HEK293 (cell line): ENCODE data around the gene DCHS2.

Experiments used
- CTCF ChIA-PET: fragments of 350-600 bp; formaldehyde crosslinking; extraction: SDS; loops from one replicate; lab custom pipeline; 2021; ENCODE audit warnings: antibody characterized with exemption; lab: Yijun Ruan, JAX
- POLR2A ChIA-PET: fragments of 300-600 bp; formaldehyde crosslinking; extraction: SDS; loops from one replicate; lab custom pipeline; 2020; ENCODE audit warnings: antibody characterized with exemption, inconsistent platforms; lab: Yijun Ruan, JAX
- H3K27ac ChIP-seq: fragments of 200-500 bp; sonication (Bioruptor generic); 2 replicates; pipeline ENCODE4 v1.5.1; 2014; ENCODE audit warnings: low read depth, low read length, control low read depth, inconsistent platforms; ENCODE audit errors: extremely low read depth
- H3K36me3 ChIP-seq, 2 experiments: fragments of 200-500 bp in 1 of 2; sonication (Bioruptor generic) in 1 of 2; 1 replicate in 1 of 2; 2 replicates in 1 of 2; pipeline ENCODE4 v1.5.1; 2014 to 2017; ENCODE audit warnings: inconsistent platforms in 2 of 2, low read length in 2 of 2; ENCODE audit not compliant: control insufficient read depth in 2 of 2, insufficient read depth in 1 of 2
- H3K4me1 ChIP-seq: fragments of 200-500 bp; sonication (Bioruptor generic); 2 replicates; pipeline ENCODE4 v1.5.1; 2014; ENCODE audit warnings: mild to moderate bottlenecking, low read length, inconsistent platforms; ENCODE audit not compliant: control insufficient read depth, insufficient read depth
- H3K4me3 ChIP-seq: 2 replicates; pipeline ENCODE4 v1.5.1; 2011; ENCODE audit warnings: low read depth, mild to moderate bottlenecking, control low read depth, low read length, moderate library complexity
- H3K9me3 ChIP-seq: fragments of 200-500 bp; sonication (Bioruptor generic); 2 replicates; pipeline ENCODE4 v1.5.1; 2014; ENCODE audit warnings: low read depth, low read length, inconsistent platforms; ENCODE audit not compliant: control insufficient read depth, insufficient read depth
- AEBP2 ChIP-seq: fragments of 450-650 bp; formaldehyde crosslinking; IDR thresholded peaks from 2 replicates; pipeline ENCODE4 v1.5.1; 2016; ENCODE audit warnings: missing biosample characterization, missing genetic modification characterization, borderline replicate concordance
- CTCF ChIP-seq: fragments of 450-650 bp; formaldehyde crosslinking; IDR thresholded peaks from 2 replicates; pipeline ENCODE4 v1.5.1; 2016; ENCODE audit warnings: missing biosample characterization, missing genetic modification characterization
- GLI2 ChIP-seq: fragments of 450-650 bp; formaldehyde crosslinking; IDR thresholded peaks from 2 replicates; pipeline ENCODE4; 2017; ENCODE audit warnings: missing biosample characterization, missing genetic modification characterization, low read depth, borderline replicate concordance
- GLIS1 ChIP-seq: fragments of 450-650 bp; formaldehyde crosslinking; IDR thresholded peaks from 2 replicates; pipeline ENCODE4 v1.5.1; 2016; ENCODE audit warnings: missing biosample characterization, missing genetic modification characterization
- HOXD13 ChIP-seq: sonication (generic); formaldehyde crosslinking; IDR thresholded peaks from 2 replicates; pipeline ENCODE4 v1.8.0; 2022; ENCODE audit warnings: missing genetic modification reagents, borderline replicate concordance
- KLF7 ChIP-seq: fragments of 450-650 bp; formaldehyde crosslinking; IDR thresholded peaks from 2 replicates; pipeline ENCODE4 v1.5.1; 2016; ENCODE audit warnings: missing biosample characterization, missing genetic modification characterization, borderline replicate concordance
- WT1 ChIP-seq: fragments of 450-650 bp; formaldehyde crosslinking; IDR thresholded peaks from 2 replicates; pipeline ENCODE4 v1.5.1; 2016; ENCODE audit warnings: missing biosample characterization, missing genetic modification characterization
- ZBTB1 ChIP-seq: fragments of 450-650 bp; formaldehyde crosslinking; IDR thresholded peaks from 2 replicates; pipeline ENCODE4 v1.5.1; 2016; ENCODE audit warnings: missing biosample characterization, missing genetic modification characterization
- ZBTB44 ChIP-seq: fragments of 450-650 bp; IDR thresholded peaks from 2 replicates; pipeline ENCODE4 v1.5.1; 2018; ENCODE audit warnings: missing biosample characterization, mild to moderate bottlenecking, missing genetic modification characterization
- ZBTB49 ChIP-seq: fragments of 450-650 bp; formaldehyde crosslinking; IDR thresholded peaks from 2 replicates; pipeline ENCODE4 v1.5.1; 2016; ENCODE audit warnings: missing biosample characterization, missing genetic modification characterization, low read depth
- ZNF140 ChIP-seq: fragments of 450-650 bp; formaldehyde crosslinking; IDR thresholded peaks from 2 replicates; pipeline ENCODE4 v1.5.1; 2016; ENCODE audit warnings: missing biosample characterization, missing genetic modification characterization
- ZNF24 ChIP-seq: fragments of 450-650 bp; formaldehyde crosslinking; IDR thresholded peaks from 2 replicates; pipeline ENCODE4 v1.5.1; 2016; ENCODE audit warnings: missing biosample characterization, missing genetic modification characterization
- ZNF274 ChIP-seq, 2 experiments: fragments of 200-500 bp in 1 of 2; fragments of 450-650 bp in 1 of 2; sonication (Bioruptor generic) in 1 of 2; formaldehyde crosslinking in 1 of 2; IDR thresholded peaks; 2 replicates each; pipeline versions ENCODE4 v1.5.1 to v1.6.1; 2014 to 2016; ENCODE audit warnings: borderline replicate concordance in 1 of 2, inconsistent platforms in 1 of 2, low read length in 1 of 2, missing biosample characterization in 1 of 2, missing genetic modification characterization in 1 of 2
- ZNF354C ChIP-seq: fragments of 450-650 bp; formaldehyde crosslinking; IDR thresholded peaks from 2 replicates; pipeline ENCODE4 v1.5.1; 2016; ENCODE audit warnings: missing biosample characterization, missing genetic modification characterization, low read depth, borderline replicate concordance
- ZNF398 ChIP-seq: fragments of 450-650 bp; formaldehyde crosslinking; IDR thresholded peaks from 2 replicates; pipeline ENCODE4 v1.5.1; 2017; ENCODE audit warnings: missing biosample characterization, missing genetic modification characterization
- ZNF514 ChIP-seq: fragments of 450-650 bp; formaldehyde crosslinking; IDR thresholded peaks from 2 replicates; pipeline ENCODE4 v1.5.1; 2016; ENCODE audit warnings: missing biosample characterization, missing genetic modification characterization
- ZNF549 ChIP-seq: fragments of 450-650 bp; IDR thresholded peaks from 2 replicates; pipeline ENCODE4 v1.5.1; 2018; ENCODE audit warnings: missing biosample characterization, missing genetic modification characterization, mild to moderate bottlenecking, inconsistent platforms, moderate library complexity
- ZNF626 ChIP-seq: fragments of 450-650 bp; sonication (Bioruptor Pico); formaldehyde crosslinking; IDR thresholded peaks from 2 replicates; pipeline ENCODE4 v1.5.1; 2018; ENCODE audit warnings: missing biosample characterization, missing genetic modification characterization, inconsistent platforms
- ZNF654 ChIP-seq: fragments of 450-650 bp; formaldehyde crosslinking; IDR thresholded peaks from 2 replicates; pipeline ENCODE4 v1.5.1; 2016; ENCODE audit warnings: low read depth, missing biosample characterization, missing genetic modification characterization
- ZNF660 ChIP-seq: fragments of 450-650 bp; IDR thresholded peaks from 2 replicates; pipeline ENCODE4 v1.5.1; 2018; ENCODE audit warnings: missing biosample characterization, mild to moderate bottlenecking, missing genetic modification characterization
- ZNF704 ChIP-seq: fragments of 450-650 bp; formaldehyde crosslinking; IDR thresholded peaks from 2 replicates; pipeline ENCODE4 v1.5.1; 2016; ENCODE audit warnings: missing biosample characterization, missing genetic modification characterization
- ZNF837 ChIP-seq: fragments of 450-650 bp; formaldehyde crosslinking; IDR thresholded peaks from 2 replicates; pipeline ENCODE4 v1.5.1; 2016; ENCODE audit warnings: missing biosample characterization, missing genetic modification characterization
- ZSCAN16 ChIP-seq: fragments of 450-650 bp; formaldehyde crosslinking; IDR thresholded peaks from 2 replicates; pipeline ENCODE4 v1.5.1; 2016; ENCODE audit warnings: missing biosample characterization, missing genetic modification characterization

The DCHS2 gene

GRCh38 chr4:154507156-154507555 is 15.6 kb upstream of the DCHS2 start (continued):
- TF ChIP-seq AEBP2 (tag by site-specific recombination), result no peak
- no peak for TF ChIP-seq ZNF514 (tag by site-specific recombination)
- no peak for TF ChIP-seq ZNF704 (tag by site-specific recombination)
- no peak for TF ChIP-seq ZBTB1 (tag by site-specific recombination)
- TF ChIP-seq, all 188 proteins: peak for 0

- no peak overlapping the region for H3K4me3 ChIP-seq
- no peaks in the 10 kb centered on the region for H3K9me3 ChIP-seq
- POLR2A ChIA-PET, result no interaction called here
- H3K36me3 ChIP-seq, result no peaks in the 10 kb centered on the region
- peak; percentile 62 for TF ChIP-seq ZNF654 (tag by site-specific recombination)
- TF ChIP-seq GLI2 (tag by site-specific recombination), result no peak
- no peak for TF ChIP-seq HOXD13
- TF ChIP-seq GLIS1, result no peak
- TF ChIP-seq ZNF354C, result no peak
- no peak for TF ChIP-seq ZNF660 (tag by site-specific recombination)
- TF ChIP-seq ZBTB1 (tag by site-specific recombination), result no peak
- no peak for TF ChIP-seq ZBTB44 (tag by site-specific recombination)
- no peak for TF ChIP-seq ZNF24
- TF ChIP-seq KLF7 (tag by site-specific recombination), result no peak
- TF ChIP-seq ZNF626 (tag by site-specific recombination), result no peak
- peak; percentile 65; the same call in 1 of the 2 replicates for TF ChIP-seq ZNF140 (tag by site-specific recombination)
- no peak for TF ChIP-seq ZNF549
- no peak for TF ChIP-seq ZNF274 (IDR thresholded peaks at IDR 0.05; ENCODE audit: low read length)
- no peak for TF ChIP-seq ZNF274 (tag by site-specific recombination; IDR thresholded peaks at IDR 0.05; ENCODE audit: borderline replicate concordance)
- TF ChIP-seq WT1, result no peak
- no peak for TF ChIP-seq ZSCAN16 (tag by site-specific recombination)
- CTCF ChIA-PET, result interaction anchor here (0.6 to 3.5 kb wide), 23 partner anchors 11 to 737 kb away, joined by 3 to 36 read pairs (median 4); no protein-coding TSS in a partner anchor
- no peak overlapping the region for H3K27ac ChIP-seq
- H3K4me1 ChIP-seq, result no peaks in the 10 kb centered on the region
Observed at GRCh38 chr4:154506253-154506652, 14.7 kb upstream of the DCHS2 start.

GRCh38 chr4:154503598-154503997 is 12.0 kb upstream of the DCHS2 start:
- Histone ChIP-seq H3K9me3 (no peaks in the 10 kb centered on the region), H3K36me3 (no peaks in the 10 kb centered on the region), H3K4me3 (no peak overlapping the region), H3K27ac (no peak overlapping the region)
- ChIA-PET CTCF (interaction anchor here (0.6 to 1.7 kb wide), 11 partner anchors 8 to 261 kb away, joined by 3 to 8 read pairs (median 3); no protein-coding TSS in a partner anchor), POLR2A (interaction anchor here (0.6 kb wide), 1 partner anchor 86 kb away, joined by 4 read pairs; no protein-coding TSS in a partner anchor)
- TF ChIP-seq ZNF837 (tag by site-specific recombination), result no peak
- TF ChIP-seq CTCF, result no peak
- TF ChIP-seq ZBTB49 (tag by site-specific recombination), result no peak
- no peak for TF ChIP-seq ZNF398 (tag by site-specific recombination)
- TF ChIP-seq ZNF654 (tag by site-specific recombination), result peak; percentile 21; the same call in 1 of the 2 replicates
- TF ChIP-seq, all 188 proteins: peak for 1
- H3K4me1 ChIP-seq, result no peaks in the 10 kb centered on the region
